Raji (cell line): ENCODE measurements around the gene NCOA6.

ENCODE experiments used
- POLR2A ChIP-seq: IDR thresholded peaks from 2 replicates; pipeline ENCODE4 v1.6.1; 2011; ENCODE audit warnings: low read depth, low read length, control low read depth; ENCODE audit not compliant: insufficient read depth

Gene NCOA6

DNA sequence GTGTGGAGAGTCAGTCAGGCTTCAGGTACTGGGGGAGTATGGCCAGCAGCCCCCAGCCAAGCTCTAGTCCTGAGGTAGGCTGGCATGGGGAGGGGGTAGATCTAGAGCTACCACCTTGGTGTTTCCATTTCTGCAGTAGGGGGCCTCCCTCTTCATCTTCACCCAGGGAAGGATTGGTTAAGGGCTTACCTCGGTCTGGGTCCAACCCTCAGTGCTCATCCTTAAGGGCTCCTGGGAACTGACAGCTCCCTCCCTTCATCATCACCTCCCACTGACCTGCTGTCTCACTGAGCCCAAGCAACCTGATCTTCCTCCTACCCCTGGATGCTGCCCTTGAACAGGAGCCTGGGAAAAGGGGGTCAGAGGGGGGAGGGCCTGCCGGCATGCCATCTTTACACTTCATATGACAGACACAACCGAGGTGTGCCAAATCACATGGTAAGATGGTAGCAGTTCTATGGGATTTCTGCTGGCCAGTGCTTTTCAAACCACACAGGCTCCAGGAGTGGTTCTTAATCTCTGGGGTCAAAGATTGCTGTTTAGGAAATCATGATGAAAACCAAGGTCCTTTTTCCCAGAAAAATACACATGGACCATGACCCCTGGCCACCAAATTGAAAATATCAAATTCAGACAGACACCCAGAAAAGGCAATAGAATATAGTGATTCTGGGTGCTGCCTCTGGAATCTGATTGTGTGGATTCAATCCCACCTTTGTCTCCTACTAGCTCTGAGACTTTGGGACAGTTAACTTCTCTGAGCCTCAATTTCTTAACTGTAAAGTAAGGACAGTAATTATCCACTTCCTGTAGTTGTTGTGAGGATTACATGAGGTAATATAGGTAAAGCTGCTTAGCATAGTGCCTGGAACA is 118.3 kb downstream of the NCOA6 start:
- TF ChIP-seq POLR2A, result no peak

DNA sequence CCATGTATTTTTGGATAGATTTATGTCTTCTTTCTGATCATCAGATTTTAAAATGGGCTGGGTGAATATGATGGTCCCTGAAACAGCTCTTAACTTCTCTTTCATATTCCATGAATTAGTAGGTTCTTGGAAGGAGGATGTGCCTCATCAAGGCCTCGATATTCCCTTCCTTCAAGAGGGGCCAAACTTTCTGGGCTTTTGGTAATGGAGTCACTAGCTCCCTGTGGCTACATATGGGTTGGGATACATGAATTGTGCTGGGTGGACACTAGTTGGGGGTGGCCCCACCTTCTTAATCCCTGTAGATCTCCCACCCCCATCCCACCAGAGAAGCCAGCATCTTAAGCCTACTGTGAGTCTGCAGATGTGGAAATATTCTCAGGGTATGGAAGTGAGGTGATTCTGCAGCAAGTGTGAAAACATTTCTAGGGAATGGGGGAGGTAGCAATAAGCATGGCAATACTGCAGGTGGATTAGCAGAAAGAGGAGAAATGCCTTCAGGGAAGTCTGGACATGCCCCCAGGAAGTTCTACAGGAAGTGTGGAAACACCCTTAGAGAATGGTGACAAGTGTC is 119.1 kb downstream of the NCOA6 start:
- no peak for TF ChIP-seq POLR2A

DNA sequence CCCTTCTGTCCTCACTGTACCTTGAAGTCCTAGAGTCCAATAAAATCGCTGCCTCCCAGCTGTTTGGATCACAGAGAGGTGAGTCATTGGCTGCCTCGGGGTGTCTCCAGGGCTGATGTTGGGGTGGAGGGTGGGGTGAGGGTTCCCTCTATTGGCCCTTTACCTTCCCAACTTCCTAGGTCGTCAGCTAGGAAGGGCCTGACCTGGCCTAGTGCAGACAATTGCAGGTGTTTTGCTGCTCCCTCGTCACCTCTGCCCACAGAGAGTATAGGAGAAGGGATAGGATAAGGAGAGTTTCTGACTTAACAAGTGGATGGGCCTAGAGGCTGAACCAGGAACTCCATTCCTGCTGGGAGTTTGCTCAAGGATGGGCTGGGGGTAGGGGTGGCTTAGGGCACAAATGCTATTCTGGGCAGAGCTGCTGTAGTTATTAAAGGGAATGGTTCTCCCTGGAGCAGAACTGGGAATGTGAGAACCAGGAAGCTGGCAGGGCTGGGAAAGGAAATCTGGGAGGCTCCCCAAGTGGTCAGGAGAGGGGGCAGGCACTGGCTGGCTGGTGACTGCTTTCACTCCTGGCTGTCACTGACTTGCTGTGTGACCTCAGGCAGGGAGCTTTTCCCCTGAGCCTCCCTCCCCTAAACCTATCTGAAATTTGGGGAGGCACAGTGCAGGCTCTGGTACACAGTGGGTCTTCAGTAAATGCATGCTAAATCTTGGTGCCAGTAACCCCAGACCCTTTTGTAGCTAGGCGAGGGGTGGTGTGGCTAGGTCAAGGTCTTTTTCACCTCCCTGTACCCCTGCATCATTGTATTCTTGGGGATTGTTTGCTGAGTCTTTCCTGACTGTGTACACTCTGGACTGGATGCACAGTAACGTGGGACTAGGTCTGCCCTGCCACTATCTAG is 119.8 kb downstream of the NCOA6 start:
- TF ChIP-seq POLR2A, result no peak

DNA sequence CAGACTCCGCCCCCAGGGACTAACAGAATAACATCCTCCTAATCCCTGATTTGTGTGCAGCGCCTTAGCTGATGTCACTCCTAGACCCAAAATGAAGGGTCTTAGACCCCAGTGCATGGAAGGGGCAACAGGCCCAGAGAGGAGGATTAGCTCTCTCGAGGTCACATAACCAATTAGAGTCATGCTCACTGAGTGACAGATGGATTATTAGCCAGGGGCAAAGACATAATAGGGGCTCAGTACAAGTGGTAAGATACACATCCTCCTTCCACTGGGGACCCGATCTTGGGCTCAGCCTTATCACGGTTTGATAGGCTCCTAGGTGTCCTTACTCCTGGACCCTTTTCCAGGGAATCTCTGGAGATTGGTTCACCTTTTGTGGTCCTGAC is 120.4 kb downstream of the NCOA6 start:
- TF ChIP-seq POLR2A, result no peak

DNA sequence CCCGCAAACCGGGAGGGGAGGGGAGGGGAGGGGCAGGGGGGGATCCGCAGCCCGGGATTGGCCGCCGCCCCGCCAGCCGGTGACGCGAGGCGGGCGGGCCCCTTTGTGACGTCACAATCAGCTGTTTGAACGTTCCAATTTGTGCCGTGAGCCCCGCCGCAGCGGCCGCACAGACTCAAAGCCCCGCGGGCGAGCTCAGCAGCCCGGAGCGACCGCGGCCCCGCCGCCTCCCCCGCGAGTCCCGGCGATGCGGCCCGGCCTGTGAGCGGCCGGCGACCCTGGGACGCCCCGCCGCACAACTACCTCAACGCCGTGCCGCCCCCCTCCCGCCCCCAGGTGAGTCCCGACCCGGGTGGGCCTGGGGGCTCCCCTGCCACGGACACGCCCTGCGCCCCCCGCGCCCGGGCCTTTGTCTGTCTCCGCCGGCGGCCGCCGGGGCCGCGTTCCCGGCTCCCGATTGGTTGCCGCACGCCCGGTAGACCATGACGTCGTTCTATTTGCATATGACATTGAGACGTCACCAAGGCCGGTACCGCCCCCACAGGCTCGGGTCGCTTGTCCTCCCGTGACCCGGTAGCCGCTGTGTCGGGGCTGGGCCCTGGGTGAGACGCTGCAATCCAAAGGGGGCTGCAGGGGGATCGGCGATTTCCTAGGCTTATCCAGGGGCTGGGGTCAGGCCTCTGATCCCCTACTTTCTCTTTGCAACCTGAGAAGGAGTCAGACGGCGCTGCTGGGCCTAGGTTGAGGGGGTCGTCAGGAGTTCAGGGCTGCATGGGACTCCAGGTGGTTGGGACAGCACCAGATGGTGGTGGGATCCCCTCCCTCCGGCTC is 121.1 kb downstream of the NCOA6 start, which contains the start of gene TP53INP2:
Gene TP53INP2 (plus strand): TSS at position 168 of the 831 bp plus-strand sequence. CDS start 4,396 bp downstream, outside the sequence.
- TF ChIP-seq POLR2A, result peak; percentile 78

DNA sequence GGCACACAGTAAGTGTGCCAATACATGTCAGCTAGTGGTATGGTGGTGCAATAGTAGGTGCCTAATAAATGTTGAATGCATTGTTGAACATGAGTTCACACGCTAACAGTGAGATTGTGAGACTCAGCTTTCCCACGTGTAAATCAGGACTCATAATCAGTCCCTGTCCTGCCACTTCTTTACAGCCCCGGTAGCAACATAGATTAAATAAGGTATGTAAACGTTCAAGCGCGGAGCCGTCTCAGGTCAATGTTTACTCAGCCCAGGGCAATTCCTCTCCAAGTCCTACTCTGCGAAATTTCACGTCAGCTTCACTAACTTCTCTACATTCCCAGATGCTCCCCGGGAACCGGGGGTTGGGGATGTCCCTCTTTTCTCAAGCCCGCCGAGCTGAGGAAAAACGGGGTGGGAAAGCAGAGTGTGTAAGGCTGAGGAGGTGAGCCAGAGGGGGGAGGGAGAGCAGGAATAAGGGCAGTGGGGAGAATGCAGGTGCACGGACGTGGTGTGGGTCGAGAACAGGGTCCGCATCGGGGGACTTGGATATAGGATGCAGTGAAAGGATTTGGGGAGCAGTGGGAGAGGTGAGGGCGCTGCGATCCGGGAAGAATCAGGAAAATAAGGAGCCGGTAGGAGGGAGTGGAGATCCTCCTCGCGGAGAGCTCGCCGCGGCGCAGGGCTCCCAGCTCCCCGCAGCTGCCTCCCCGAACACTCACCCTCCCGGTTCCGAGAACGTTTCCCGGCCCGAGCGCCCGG is 121.9 kb downstream of the NCOA6 start:
- no peak for TF ChIP-seq POLR2A

DNA sequence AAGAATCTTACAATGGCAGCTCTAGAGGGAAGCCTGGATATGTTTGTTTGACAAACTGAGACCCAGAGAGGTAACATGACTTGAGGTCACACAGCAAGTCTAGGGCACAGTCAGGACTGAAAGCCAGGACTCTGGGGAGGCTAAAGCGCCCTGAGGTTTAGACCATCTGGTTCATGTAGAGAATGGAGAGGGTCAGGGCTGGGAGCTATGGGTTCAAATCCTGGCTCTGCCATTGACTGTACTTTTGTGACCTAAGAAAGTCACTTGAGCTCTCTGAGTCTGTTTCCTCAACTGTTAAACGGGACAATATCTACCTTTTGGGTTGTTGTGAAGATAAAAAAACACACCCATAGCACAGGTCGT is 122.4 kb downstream of the NCOA6 start:
- TF ChIP-seq POLR2A, result no peak

DNA sequence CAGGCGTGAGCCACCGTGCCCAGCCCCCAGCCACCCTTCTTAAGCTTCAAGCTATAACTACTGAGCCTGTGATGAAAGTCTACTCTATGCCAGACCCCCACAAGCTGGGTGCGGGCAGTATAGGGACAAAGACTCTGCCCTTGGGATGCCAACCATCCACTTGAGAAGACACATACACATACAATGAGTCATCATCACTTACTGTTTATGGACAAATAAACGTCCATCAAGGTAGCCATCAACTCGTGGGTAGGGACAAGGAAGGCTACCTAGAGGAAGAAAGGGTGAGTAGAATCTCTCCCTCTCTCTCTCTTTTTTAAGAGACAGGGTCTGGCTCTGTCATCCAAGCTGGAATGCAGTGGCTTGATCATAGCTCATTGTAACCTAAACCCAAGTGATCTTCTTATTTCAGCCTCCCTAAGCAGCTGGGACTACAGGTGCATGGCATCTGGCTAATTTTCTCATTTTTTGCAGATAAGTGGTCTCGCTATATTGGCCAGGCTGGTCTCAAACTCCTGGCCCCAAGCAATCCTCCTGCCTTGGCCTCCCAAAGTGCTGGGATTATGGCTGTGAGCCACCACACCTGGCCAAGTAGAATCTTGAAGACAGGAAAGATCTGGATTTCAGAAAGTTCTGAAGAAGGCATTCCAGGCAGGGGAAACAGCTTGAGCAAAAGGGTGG is 123.9 kb downstream of the NCOA6 start:
- no peak for TF ChIP-seq POLR2A

DNA sequence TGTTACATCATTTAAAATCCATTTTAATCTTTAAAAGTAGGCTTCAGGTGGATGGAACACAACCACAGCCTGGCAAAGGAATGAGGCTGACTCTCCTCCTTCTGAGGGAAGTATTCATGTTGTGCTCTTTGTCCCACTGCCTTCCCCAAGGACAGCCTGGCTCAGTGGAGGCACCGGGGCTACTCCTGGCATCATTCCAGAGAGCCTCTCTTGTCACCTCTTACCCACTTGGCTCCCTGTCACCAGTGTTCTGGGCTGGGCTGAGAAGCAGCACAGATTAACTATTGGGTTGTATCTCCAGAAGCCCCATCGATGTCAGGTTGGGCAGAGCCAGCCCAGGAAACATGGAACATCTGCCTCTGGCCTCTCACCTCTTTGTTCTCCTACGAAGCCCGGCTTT is 132.0 kb downstream of the NCOA6 start:
- no peak for TF ChIP-seq POLR2A

DNA sequence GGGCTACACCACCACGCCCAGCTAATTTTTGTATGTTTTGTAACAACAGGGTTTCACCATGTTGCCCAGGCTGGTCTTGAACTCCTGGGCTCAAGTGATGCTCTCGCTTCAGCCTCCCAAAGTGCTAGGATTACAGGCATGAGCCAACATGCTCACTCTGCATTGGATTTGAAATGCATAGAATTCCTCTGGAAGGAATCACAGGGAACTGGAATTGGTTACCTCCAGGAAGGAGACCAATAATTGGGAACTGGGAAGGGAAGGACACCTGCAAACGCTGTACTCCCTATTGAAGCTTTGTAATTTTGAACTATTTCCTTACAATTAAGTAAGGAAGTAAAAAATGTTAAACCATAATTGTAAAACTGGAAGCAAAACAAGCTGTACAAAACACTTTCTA is 133.6 kb downstream of the NCOA6 start:
- no peak for TF ChIP-seq POLR2A

DNA sequence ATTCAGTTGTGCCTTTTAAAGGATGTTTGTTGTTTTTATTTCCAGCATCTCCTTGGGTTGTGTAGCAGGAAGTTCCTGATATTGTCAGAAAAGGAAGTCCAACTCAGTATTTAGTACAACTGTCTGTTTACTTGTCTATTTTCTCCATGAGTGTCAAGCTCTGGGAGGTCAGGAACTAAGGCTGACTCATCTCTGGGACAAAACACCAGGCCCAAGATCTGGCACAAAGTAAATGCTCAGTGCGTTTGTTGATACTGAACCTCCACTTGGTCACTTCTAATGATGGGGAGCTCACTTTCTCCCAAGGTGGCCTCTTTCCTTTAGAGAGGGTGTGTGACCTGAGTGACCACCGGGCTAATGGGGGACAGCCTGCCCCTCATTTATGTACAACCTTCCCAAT is 136.0 kb downstream of the NCOA6 start:
- no peak for TF ChIP-seq POLR2A

DNA sequence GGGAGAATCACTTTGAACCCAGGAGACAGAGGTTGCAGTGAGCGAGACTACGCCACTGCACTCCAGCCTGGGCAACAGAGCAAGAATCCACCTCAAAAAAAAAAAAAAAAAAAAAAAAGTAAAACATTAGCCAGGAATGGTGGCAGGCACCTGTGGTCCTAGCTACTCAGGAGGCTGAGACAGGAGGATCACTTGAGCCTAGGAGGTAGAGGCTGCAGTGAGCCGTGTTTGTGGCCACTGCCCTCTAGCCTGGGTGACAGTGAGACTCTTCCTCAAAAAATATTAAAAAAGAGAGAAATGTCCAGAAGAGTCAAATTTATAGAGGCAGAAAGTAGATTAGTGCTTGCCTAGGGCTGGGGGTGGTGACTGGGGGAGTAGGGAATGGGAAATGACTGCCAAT is 141.8 kb downstream of the NCOA6 start:
- TF ChIP-seq POLR2A, result no peak

DNA sequence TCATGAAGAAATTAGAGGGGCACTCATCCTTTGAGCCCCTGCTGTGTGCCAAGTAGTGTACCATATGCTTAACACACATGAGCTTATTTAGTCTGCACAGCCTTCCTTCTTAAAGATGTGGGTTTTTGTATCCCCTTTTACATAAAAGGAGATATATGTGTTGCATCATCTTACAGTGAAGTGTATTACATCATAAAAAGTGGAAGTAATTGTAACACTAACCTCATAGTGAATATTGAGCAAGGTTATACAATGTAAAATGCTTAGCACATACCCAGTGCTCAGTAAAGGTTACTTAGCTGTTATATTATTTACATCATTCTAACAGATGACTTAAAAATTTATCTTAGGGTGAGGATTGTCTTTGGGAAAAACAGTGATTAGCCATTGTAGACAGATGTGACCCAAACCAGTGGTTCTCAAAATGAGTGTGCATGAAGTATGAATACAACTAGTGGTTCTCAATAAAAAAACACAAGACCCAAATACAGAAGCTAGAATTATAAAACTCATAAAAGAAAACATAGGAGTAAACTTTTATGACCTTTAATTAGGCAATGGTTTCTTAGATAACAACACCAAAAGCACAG is 144.8 kb downstream of the NCOA6 start:
- TF ChIP-seq POLR2A, result no peak
